Measurements from ENCODE around the gene CNOT11. TPM values are rescaled to one million over a fixed set of nuclear protein-coding genes. Genes with fewer than 3 reads are reported as not detected.
"Not testable (repeated sequence)": the region's sequence is repeated elsewhere in the genome, so short reads cannot be mapped to it uniquely, and the experiment has no call there.

The CNOT11 gene
- polyA plus RNA-seq (2013, experiment 1 of 2), result 37.5 TPM
- 40.3 TPM for polyA plus RNA-seq (2013, experiment 2 of 2)

DNA sequence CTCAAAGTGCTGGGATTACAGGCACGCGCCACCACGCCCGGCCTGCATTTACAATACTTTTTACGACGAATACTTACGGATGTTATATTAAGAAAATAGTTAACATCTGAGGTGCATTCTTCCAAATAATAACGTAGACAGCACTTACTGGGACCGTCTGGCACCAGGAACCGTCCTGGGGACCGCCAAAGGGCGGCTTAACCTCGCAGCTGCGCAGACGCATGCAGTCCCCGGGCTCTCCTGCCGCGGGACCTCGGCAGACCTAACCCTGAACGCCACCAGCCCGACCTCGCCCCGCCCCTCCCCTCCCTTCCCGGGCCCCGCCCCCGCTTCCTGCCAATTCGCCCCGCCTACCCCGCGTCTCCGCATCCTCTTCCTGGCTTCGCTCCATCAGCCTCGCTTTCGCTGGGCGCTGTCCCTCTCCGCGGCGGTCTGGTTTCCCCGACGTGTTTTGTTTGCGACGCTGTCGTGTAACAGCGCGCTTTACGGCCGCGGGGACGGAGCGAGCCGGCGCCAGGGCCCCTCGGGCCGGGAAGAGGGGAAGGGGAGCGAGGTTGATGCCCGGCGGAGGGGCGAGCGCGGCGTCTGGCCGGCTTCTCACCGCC lies at the start of gene CNOT11:
Gene CNOT11, plus strand, starts transcription at position 479 of the 605 bp plus-strand sequence. Its CDS starts 79 bp downstream, at position 558.
- H3K4me3 ChIP-seq (ENCODE audit: low read length), result peak within 1 kb of the TSS; percentile 99
- under 1% methylated on average over 58 of the region's 63 CpGs for WGBS
- peaks cover 4% of the 10 kb centered on the region for H3K36me3 ChIP-seq (ENCODE audit: insufficient read depth, low read length)
- peak within 1 kb of the TSS; percentile 89 for H3K27ac ChIP-seq (ENCODE audit: low read depth, low read length)
- H3K4me1 ChIP-seq (ENCODE audit: insufficient read depth, low read length), result peaks cover 21% of the 10 kb centered on the region
- no peaks in the 10 kb centered on the region for H3K9me3 ChIP-seq (ENCODE audit: insufficient read depth, low read depth, low read length)
- H3K27me3 ChIP-seq (ENCODE audit: insufficient read depth, low read length), result no peaks in the 10 kb centered on the region
- peak within 1 kb of the TSS; percentile 87 for H3K9ac ChIP-seq (ENCODE audit: low read depth, low read length)

GRCh38 chr2:101204400-101205115 lies 48.1 kb upstream of the CNOT11 start:
- Histone ChIP-seq H3K9ac (ENCODE audit: low read depth, low read length) (no peak overlapping the region), H3K4me3 (ENCODE audit: low read length) (no peak overlapping the region), H3K9me3 (ENCODE audit: insufficient read depth, low read depth, low read length) (no peaks in the 10 kb centered on the region), H3K27ac (ENCODE audit: low read depth, low read length) (no peak overlapping the region), H3K4me1 (ENCODE audit: insufficient read depth, low read length) (no peaks in the 10 kb centered on the region), H3K27me3 (ENCODE audit: insufficient read depth, low read length) (no peaks in the 10 kb centered on the region), H3K36me3 (ENCODE audit: insufficient read depth, low read length) (no peaks in the 10 kb centered on the region)
- 92% methylated on average over 4 of the region's 4 CpGs for WGBS

- Histone ChIP-seq H3K27me3 (ENCODE audit: insufficient read depth, low read length) (no peaks in the 10 kb centered on the region), H3K4me1 (ENCODE audit: insufficient read depth, low read length) (no peaks in the 10 kb centered on the region), H3K27ac (ENCODE audit: low read depth, low read length) (no peak overlapping the region), H3K9ac (ENCODE audit: low read depth, low read length) (no peak overlapping the region), H3K36me3 (ENCODE audit: insufficient read depth, low read length) (no peaks in the 10 kb centered on the region), H3K4me3 (ENCODE audit: low read length) (no peak overlapping the region), H3K9me3 (ENCODE audit: insufficient read depth, low read depth, low read length) (peaks cover 2% of the 10 kb centered on the region; the same call in 1 of the 2 replicates)
- 71% methylated on average over 15 of the region's 15 CpGs for WGBS
Measured at GRCh38 chr2:101205521-101206479, 46.9 kb upstream of the CNOT11 start.

GRCh38 chr2:101208830-101209229 lies 43.9 kb upstream of the CNOT11 start:
- Histone ChIP-seq H3K9me3 (ENCODE audit: insufficient read depth, low read depth, low read length) (peaks cover 2% of the 10 kb centered on the region; the same call in 1 of the 2 replicates), H3K27me3 (ENCODE audit: insufficient read depth, low read length) (no peaks in the 10 kb centered on the region), H3K27ac (ENCODE audit: low read depth, low read length) (no peak overlapping the region), H3K4me3 (ENCODE audit: low read length) (no peak overlapping the region), H3K4me1 (ENCODE audit: insufficient read depth, low read length) (no peaks in the 10 kb centered on the region), H3K36me3 (ENCODE audit: insufficient read depth, low read length) (no peaks in the 10 kb centered on the region), H3K9ac (ENCODE audit: low read depth, low read length) (no peak overlapping the region)
- 70% methylated on average over 4 of the region's 4 CpGs for WGBS

GRCh38 chr2:101219246-101219645 lies 33.4 kb upstream of the CNOT11 start:
- WGBS, result 94% methylated on average over 7 of the region's 7 CpGs
- H3K36me3 ChIP-seq (ENCODE audit: insufficient read depth, low read length), result no peaks in the 10 kb centered on the region

DNA sequence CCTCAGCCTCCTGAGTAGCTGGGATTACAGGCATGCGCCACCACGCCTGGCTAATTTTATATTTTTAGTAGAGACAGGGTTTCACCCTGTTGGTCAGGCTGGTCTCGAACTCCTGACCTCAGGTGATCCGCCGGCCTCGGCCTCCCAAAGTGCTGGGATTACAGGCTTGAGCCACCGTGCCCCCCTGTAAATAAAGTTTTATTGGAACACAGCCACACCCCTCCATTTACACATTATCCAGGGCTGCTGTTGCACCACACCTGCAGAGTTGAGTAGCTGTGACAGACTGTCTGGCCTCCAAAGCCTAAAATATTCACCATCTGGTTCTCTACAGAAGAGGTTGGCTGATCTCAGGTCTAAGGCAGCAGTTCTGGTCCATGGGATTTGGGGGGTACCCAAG lies 32.6 kb upstream of the CNOT11 start:
- H3K27ac ChIP-seq (ENCODE audit: low read depth, low read length); H3K9ac ChIP-seq (ENCODE audit: low read depth, low read length); H3K9me3 ChIP-seq (ENCODE audit: insufficient read depth, low read depth, low read length); H3K36me3 ChIP-seq (ENCODE audit: insufficient read depth, low read length); H3K27me3 ChIP-seq (ENCODE audit: insufficient read depth, low read length); H3K4me1 ChIP-seq (ENCODE audit: insufficient read depth, low read length); H3K4me3 ChIP-seq (ENCODE audit: low read length): not testable (repeated sequence)
- WGBS, result 98% methylated on average over 7 of the region's 7 CpGs

More at GRCh38 chr2:101219246-101219645, 33.4 kb upstream of the CNOT11 start:
- H3K9me3 ChIP-seq (ENCODE audit: insufficient read depth, low read depth, low read length), result no peaks in the 10 kb centered on the region
- no peak overlapping the region for H3K27ac ChIP-seq (ENCODE audit: low read depth, low read length)
- H3K4me3 ChIP-seq (ENCODE audit: low read length), result no peak overlapping the region
- no peaks in the 10 kb centered on the region for H3K4me1 ChIP-seq (ENCODE audit: insufficient read depth, low read length)
- H3K9ac ChIP-seq (ENCODE audit: low read depth, low read length), result no peak overlapping the region
- H3K27me3 ChIP-seq (ENCODE audit: insufficient read depth, low read length), result no peaks in the 10 kb centered on the region

- no peaks in the 10 kb centered on the region for H3K36me3 ChIP-seq (ENCODE audit: insufficient read depth, low read length)
- no peak overlapping the region for H3K27ac ChIP-seq (ENCODE audit: low read depth, low read length)
- no peaks in the 10 kb centered on the region for H3K9me3 ChIP-seq (ENCODE audit: insufficient read depth, low read depth, low read length)
- no peak overlapping the region for H3K4me3 ChIP-seq (ENCODE audit: low read length)
- no peaks in the 10 kb centered on the region for H3K27me3 ChIP-seq (ENCODE audit: insufficient read depth, low read length)
- WGBS, result 93% methylated on average over 7 of the region's 7 CpGs
- no peaks in the 10 kb centered on the region for H3K4me1 ChIP-seq (ENCODE audit: insufficient read depth, low read length)
- H3K9ac ChIP-seq (ENCODE audit: low read depth, low read length), result no peak overlapping the region
Measured at GRCh38 chr2:101223814-101224231, 28.9 kb upstream of the CNOT11 start.

- H3K27ac ChIP-seq (ENCODE audit: low read depth, low read length), result no peak overlapping the region
Measured at GRCh38 chr2:101230541-101231001, 22.1 kb upstream of the CNOT11 start.

GRCh38 chr2:101231240-101231639 lies 21.4 kb upstream of the CNOT11 start:
- Histone ChIP-seq H3K27me3 (ENCODE audit: insufficient read depth, low read length) (no peaks in the 10 kb centered on the region), H3K4me1 (ENCODE audit: insufficient read depth, low read length) (no peaks in the 10 kb centered on the region), H3K27ac (ENCODE audit: low read depth, low read length) (no peak overlapping the region), H3K4me3 (ENCODE audit: low read length) (no peak overlapping the region), H3K36me3 (ENCODE audit: insufficient read depth, low read length) (no peaks in the 10 kb centered on the region), H3K9ac (ENCODE audit: low read depth, low read length) (no peak overlapping the region), H3K9me3 (ENCODE audit: insufficient read depth, low read depth, low read length) (no peaks in the 10 kb centered on the region)
- WGBS, result no CpG with 5 or more reads among the region's 1 CpG

More at GRCh38 chr2:101230541-101231001, 22.1 kb upstream of the CNOT11 start:
- Histone ChIP-seq H3K4me1 (ENCODE audit: insufficient read depth, low read length) (no peaks in the 10 kb centered on the region), H3K9me3 (ENCODE audit: insufficient read depth, low read depth, low read length) (no peaks in the 10 kb centered on the region), H3K9ac (ENCODE audit: low read depth, low read length) (no peak overlapping the region), H3K36me3 (ENCODE audit: insufficient read depth, low read length) (no peaks in the 10 kb centered on the region), H3K4me3 (ENCODE audit: low read length) (no peak overlapping the region), H3K27me3 (ENCODE audit: insufficient read depth, low read length) (no peaks in the 10 kb centered on the region)
- 90% methylated on average over 2 of the region's 2 CpGs for WGBS

DNA sequence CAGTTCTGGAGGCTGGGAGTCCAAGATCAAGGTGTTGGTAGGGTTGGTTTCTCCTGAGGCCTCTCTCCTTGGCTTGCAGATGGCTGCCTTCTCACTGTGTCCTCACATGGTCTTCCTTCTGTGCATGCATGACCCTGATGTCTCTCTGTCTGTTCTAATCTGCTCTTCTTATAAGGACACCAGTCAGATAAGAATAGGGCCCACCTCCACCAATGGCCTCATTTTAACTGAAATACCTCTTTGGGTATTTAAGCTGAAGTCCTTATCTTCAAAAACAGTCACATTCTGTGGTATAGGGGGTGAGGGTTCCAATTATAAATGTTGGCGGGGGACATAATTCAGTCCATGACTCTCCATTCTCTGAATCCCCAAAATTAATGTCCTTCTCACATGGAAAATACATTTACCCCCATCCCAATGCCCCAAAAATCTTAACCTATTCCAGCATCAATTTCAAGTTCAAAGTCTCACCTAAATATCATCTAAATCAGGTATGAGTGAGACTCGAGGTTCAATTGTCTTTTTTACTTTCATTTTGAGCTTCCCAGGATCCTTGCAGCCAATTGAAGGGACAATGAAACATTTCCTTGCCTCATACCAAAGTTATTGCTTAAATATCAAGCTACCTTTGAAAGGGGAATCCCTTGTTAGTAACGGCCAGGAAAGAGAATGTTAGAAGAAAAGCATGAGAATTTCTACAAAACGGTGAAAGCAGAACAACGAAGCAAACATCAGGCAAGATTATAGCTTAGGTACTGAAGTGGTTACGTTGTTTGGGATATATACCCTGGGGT lies 20.6 kb upstream of the CNOT11 start:
- H3K9me3 ChIP-seq (ENCODE audit: insufficient read depth, low read depth, low read length), result no peaks in the 10 kb centered on the region
- H3K4me3 ChIP-seq (ENCODE audit: low read length), result no peak overlapping the region
- 95% methylated on average over 6 of the region's 6 CpGs for WGBS

More for the DNA sequence above, 20.6 kb upstream of the CNOT11 start:
- Histone ChIP-seq H3K4me1 (ENCODE audit: insufficient read depth, low read length) (no peaks in the 10 kb centered on the region), H3K27ac (ENCODE audit: low read depth, low read length) (no peak overlapping the region), H3K36me3 (ENCODE audit: insufficient read depth, low read length) (no peaks in the 10 kb centered on the region), H3K9ac (ENCODE audit: low read depth, low read length) (no peak overlapping the region), H3K27me3 (ENCODE audit: insufficient read depth, low read length) (no peaks in the 10 kb centered on the region)
